Measurements from ENCODE around the gene MAP1LC3B. TPM values are rescaled to one million over a fixed set of nuclear protein-coding genes. Genes with fewer than 3 reads are reported as not detected.
A peak's percentile ranks its signal among the peaks of the same experiment; 100 is the strongest.

Gene MAP1LC3B
- total RNA-seq, 1 experiment from 2014 or later = 72.3 TPM

DNA sequence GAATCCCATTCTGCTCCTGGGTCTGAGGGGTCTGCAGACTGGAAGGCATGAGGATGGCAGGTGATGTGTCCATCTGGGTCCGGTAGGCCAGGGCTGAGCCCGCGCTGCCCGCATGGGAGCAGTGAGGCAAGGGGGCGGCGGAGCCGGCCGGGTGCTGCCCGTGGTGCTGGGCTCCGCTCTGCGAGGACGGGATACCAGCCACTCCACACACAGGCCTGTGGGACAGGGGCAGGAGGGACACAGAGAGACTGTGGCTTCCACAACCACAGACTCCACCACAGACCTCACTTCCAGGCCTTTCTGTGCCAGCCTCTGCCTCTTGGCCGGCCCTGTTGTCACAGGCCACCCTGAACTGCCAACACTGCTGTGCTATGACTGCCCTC lies 25.4 kb downstream of the MAP1LC3B start:
- no peak for DNase-seq
- Histone ChIP-seq H3K9me3 (no peaks in the 10 kb centered on the region), H3K4me3 (ENCODE audit: low read depth, low read length) (no peak overlapping the region), H3K36me3 (ENCODE audit: control insufficient read depth, insufficient read depth, low read length) (peaks cover 4% of the 10 kb centered on the region), H3K4me1 (peaks cover 16% of the 10 kb centered on the region), H3K27me3 (replicated peaks; ENCODE audit: control insufficient read depth, insufficient read depth, low read length) (no peaks in the 10 kb centered on the region)
- intact Hi-C loops (cut with micrococcal nuclease; ENCODE audit: unreplicated experiment) = loop anchor here (5.0 to 10.0 kb wide), 2 partner anchors 157 to 220 kb away; no protein-coding TSS in a partner anchor
- H3K4me3 Mint-ChIP-seq (ENCODE audit: unreplicated experiment) = no peak overlapping the region
- peaks cover 10% of the 10 kb centered on the region for H3K4me1 Mint-ChIP-seq (ENCODE audit: low read depth, unreplicated experiment)
- ChIA-PET CTCF (interaction anchor here (1.1 to 1.8 kb wide), 7 partner anchors 23 to 219 kb away, joined by 3 to 16 read pairs (median 5); no protein-coding TSS in a partner anchor), POLR2A (no interaction called here)
- H3K9me3 Mint-ChIP-seq (ENCODE audit: unreplicated experiment) = no peaks in the 10 kb centered on the region
- no peak overlapping the region for H3K27ac Mint-ChIP-seq (ENCODE audit: unreplicated experiment)
- BruUV-seq (replicated peaks) = no TSS peak
- TF ChIP-seq, protein P1, sequence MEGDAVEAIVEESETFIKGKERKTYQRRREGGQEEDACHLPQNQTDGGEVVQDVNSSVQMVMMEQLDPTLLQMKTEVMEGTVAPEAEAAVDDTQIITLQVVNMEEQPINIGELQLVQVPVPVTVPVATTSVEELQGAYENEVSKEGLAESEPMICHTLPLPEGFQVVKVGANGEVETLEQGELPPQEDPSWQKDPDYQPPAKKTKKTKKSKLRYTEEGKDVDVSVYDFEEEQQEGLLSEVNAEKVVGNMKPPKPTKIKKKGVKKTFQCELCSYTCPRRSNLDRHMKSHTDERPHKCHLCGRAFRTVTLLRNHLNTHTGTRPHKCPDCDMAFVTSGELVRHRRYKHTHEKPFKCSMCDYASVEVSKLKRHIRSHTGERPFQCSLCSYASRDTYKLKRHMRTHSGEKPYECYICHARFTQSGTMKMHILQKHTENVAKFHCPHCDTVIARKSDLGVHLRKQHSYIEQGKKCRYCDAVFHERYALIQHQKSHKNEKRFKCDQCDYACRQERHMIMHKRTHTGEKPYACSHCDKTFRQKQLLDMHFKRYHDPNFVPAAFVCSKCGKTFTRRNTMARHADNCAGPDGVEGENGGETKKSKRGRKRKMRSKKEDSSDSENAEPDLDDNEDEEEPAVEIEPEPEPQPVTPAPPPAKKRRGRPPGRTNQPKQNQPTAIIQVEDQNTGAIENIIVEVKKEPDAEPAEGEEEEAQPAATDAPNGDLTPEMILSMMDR (IDR thresholded peaks at IDR 0.05; ENCODE audit: insufficient read depth in 1 of 2, low read depth in 1 of 2, low read length in 1 of 2, severe bottlenecking in 1 of 2, unreplicated experiment in 1 of 2) = no peak
- no peaks in the 10 kb centered on the region for H3K27me3 Mint-ChIP-seq (ENCODE audit: insufficient read depth, unreplicated experiment)
- H3K36me3 Mint-ChIP-seq (ENCODE audit: insufficient read depth, unreplicated experiment) = peaks cover 71% of the 10 kb centered on the region

DNA sequence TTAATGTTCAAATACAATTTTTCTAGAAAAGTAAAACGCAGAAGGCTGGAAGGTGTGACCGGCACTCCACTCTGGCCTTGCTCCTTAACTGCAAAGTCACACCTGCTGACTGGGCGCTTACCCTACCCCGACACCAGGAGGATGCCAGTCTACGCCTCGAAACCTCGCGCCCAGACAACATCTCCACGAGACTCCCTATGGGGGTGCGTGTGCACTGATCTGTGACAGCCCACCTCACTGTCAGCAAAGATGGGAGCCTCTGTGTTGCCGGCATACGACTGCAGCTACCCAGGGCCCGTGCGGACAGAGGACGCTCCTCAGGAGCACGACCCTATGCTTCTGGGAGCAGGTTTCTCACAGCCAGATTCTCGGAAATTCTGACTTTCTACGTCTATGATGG lies 26.1 kb downstream of the MAP1LC3B start:
- POLR2A ChIA-PET = no interaction called here
- no peak overlapping the region for H3K4me3 Mint-ChIP-seq (ENCODE audit: unreplicated experiment)
- H3K9me3 ChIP-seq = no peaks in the 10 kb centered on the region
- H3K27me3 ChIP-seq (replicated peaks; ENCODE audit: control insufficient read depth, insufficient read depth, low read length) = no peaks in the 10 kb centered on the region
- CTCF ChIA-PET = no interaction called here
- BruUV-seq (replicated peaks) = no TSS peak
- H3K4me1 Mint-ChIP-seq (ENCODE audit: low read depth, unreplicated experiment) = peaks cover 10% of the 10 kb centered on the region
- peaks cover 75% of the 10 kb centered on the region for H3K36me3 Mint-ChIP-seq (ENCODE audit: insufficient read depth, unreplicated experiment)
- TF ChIP-seq, protein P1 (IDR thresholded peaks at IDR 0.05; ENCODE audit: insufficient read depth in 1 of 2, low read depth in 1 of 2, low read length in 1 of 2, severe bottlenecking in 1 of 2, unreplicated experiment in 1 of 2) = no peak
- intact Hi-C loops (cut with micrococcal nuclease; ENCODE audit: unreplicated experiment) = loop anchor here (5.0 to 10.0 kb wide), 2 partner anchors 157 to 219 kb away; no protein-coding TSS in a partner anchor
- DNase-seq = no peak
- peak overlapping the region; percentile 72 for H3K27ac Mint-ChIP-seq (ENCODE audit: unreplicated experiment)
- peaks cover 16% of the 10 kb centered on the region for H3K4me1 ChIP-seq
- peaks cover 4% of the 10 kb centered on the region for H3K36me3 ChIP-seq (ENCODE audit: control insufficient read depth, insufficient read depth, low read length)
- no peaks in the 10 kb centered on the region for H3K27me3 Mint-ChIP-seq (ENCODE audit: insufficient read depth, unreplicated experiment)
- no peak overlapping the region for H3K4me3 ChIP-seq (ENCODE audit: low read depth, low read length)
- no peaks in the 10 kb centered on the region for H3K9me3 Mint-ChIP-seq (ENCODE audit: unreplicated experiment)

DNA sequence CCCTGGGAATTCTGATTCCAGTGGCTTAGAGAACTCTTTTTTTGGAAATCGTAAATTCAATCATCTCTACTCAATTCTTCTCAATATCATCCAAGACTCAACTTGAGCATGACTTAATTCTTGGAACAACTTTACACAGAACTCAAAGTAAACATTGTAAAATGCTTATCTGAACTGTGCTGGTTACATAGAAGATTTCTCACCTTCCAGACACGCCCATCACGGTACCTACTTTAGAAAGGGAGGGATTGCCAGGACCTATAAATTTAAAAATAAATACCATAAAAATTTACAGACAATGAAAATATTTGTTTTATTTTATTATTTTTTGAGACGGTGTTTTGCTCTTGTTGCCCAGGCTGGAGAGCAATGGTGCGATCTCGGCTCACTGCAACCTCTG lies 26.5 kb downstream of the MAP1LC3B start:
- Histone ChIP-seq H3K4me3 (ENCODE audit: low read depth, low read length) (no peak overlapping the region), H3K4me1 (peaks cover 16% of the 10 kb centered on the region), H3K36me3 (ENCODE audit: control insufficient read depth, insufficient read depth, low read length) (peaks cover 4% of the 10 kb centered on the region), H3K27me3 (replicated peaks; ENCODE audit: control insufficient read depth, insufficient read depth, low read length) (no peaks in the 10 kb centered on the region), H3K9me3 (no peaks in the 10 kb centered on the region)
- no TSS peak for BruUV-seq (replicated peaks)
- no peak overlapping the region for H3K4me3 Mint-ChIP-seq (ENCODE audit: unreplicated experiment)
- peak in 1 of 2 experiments; percentile 37 for DNase-seq
- peaks cover 10% of the 10 kb centered on the region for H3K4me1 Mint-ChIP-seq (ENCODE audit: low read depth, unreplicated experiment)
- H3K27ac Mint-ChIP-seq (ENCODE audit: unreplicated experiment) = peak overlapping the region; percentile 72
- peaks cover 71% of the 10 kb centered on the region for H3K36me3 Mint-ChIP-seq (ENCODE audit: insufficient read depth, unreplicated experiment)
- intact Hi-C loops (cut with micrococcal nuclease; ENCODE audit: unreplicated experiment) = loop anchor here (5.0 to 10.0 kb wide), 2 partner anchors 156 to 219 kb away; no protein-coding TSS in a partner anchor
- no peaks in the 10 kb centered on the region for H3K9me3 Mint-ChIP-seq (ENCODE audit: unreplicated experiment)
- ChIA-PET CTCF (no interaction called here), POLR2A (no interaction called here)
- no peaks in the 10 kb centered on the region for H3K27me3 Mint-ChIP-seq (ENCODE audit: insufficient read depth, unreplicated experiment)
- TF ChIP-seq, protein P1 (IDR thresholded peaks at IDR 0.05; ENCODE audit: insufficient read depth in 1 of 2, low read depth in 1 of 2, low read length in 1 of 2, severe bottlenecking in 1 of 2, unreplicated experiment in 1 of 2) = no peak
